ENCODE data around the gene PLCH1.

DNA sequence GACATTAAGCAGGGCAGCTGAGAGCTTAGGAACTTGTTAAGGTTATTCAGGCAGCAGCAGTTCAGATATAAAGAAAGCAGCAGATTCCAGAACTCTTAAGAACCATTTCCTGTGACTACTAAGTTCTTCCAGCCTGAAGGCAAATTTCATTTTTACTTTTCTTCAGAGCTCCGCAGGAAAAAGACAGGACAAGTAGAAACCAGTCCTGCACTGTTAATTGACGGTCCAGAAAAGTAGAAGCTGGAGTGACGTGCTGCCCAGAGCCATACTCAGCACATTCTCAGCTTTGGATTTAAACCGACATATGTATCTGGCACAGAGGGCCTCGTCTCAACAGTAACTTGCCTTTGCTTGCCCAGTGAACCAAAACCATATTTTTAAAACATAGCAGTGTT lies 232.0 kb downstream of the PLCH1 start:
- TF ChIP-seq ZNF654 (tag by site-specific recombination; IDR thresholded peaks at IDR 0.05; ENCODE audit: low read depth) (no peak), ZNF785 (tag by site-specific recombination; IDR thresholded peaks at IDR 0.05) (no peak), ZNF274 (IDR thresholded peaks at IDR 0.05; ENCODE audit: low read length) (no peak), ZNF274 (tag by site-specific recombination; IDR thresholded peaks at IDR 0.05; ENCODE audit: borderline replicate concordance) (no peak), ZNF416 (tag by site-specific recombination; IDR thresholded peaks at IDR 0.05) (no peak), ZBTB7A (tag by site-specific recombination; IDR thresholded peaks at IDR 0.05; ENCODE audit: low read depth) (no peak), TCF7L2 (IDR thresholded peaks at IDR 0.05; ENCODE audit: borderline replicate concordance, low read depth, low read length) (no peak), ZNF16 (tag by site-specific recombination; IDR thresholded peaks at IDR 0.05; ENCODE audit: low read depth) (no peak), ZNF747 (tag by site-specific recombination; IDR thresholded peaks at IDR 0.05) (no peak), ZNF830 (tag by site-specific recombination; IDR thresholded peaks at IDR 0.05; ENCODE audit: low read depth) (no peak)
- TF ChIP-seq, protein P1, sequence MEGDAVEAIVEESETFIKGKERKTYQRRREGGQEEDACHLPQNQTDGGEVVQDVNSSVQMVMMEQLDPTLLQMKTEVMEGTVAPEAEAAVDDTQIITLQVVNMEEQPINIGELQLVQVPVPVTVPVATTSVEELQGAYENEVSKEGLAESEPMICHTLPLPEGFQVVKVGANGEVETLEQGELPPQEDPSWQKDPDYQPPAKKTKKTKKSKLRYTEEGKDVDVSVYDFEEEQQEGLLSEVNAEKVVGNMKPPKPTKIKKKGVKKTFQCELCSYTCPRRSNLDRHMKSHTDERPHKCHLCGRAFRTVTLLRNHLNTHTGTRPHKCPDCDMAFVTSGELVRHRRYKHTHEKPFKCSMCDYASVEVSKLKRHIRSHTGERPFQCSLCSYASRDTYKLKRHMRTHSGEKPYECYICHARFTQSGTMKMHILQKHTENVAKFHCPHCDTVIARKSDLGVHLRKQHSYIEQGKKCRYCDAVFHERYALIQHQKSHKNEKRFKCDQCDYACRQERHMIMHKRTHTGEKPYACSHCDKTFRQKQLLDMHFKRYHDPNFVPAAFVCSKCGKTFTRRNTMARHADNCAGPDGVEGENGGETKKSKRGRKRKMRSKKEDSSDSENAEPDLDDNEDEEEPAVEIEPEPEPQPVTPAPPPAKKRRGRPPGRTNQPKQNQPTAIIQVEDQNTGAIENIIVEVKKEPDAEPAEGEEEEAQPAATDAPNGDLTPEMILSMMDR (tag by site-specific recombination; IDR thresholded peaks at IDR 0.05): no peak
